ENCODE results near the gene MYCBP2.
"Not testable (repeated sequence)": the region's sequence is repeated elsewhere in the genome, so short reads cannot be mapped to it uniquely, and the experiment has no call there.

MYCBP2 gene

DNA sequence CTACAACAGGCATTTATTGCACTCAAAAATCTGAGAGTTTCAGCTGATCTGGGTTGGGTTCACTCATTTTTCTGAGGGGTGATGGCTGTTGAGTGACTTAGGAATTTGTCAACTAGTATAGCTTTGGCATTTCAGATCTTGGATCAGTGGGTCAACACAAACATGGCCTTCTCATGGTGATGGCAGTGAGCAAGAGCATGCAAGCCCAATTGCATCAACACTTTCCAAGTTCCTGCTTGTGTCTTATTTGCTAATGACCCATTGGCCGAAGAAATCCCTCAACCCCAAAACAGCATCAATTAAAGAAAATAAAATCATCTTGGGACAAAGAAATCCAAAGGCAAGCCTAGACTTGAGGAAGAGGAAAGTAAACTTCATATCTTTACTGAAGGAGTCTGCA is 23.9 kb upstream of the MYCBP2 start:
- Mint-ChIP-seq H3K4me3 (no peak overlapping the region), H3K36me3 (ENCODE audit: insufficient read depth) (no peaks in the 10 kb centered on the region), H3K4me1 (ENCODE audit: low read depth in 2 of 2) (peaks cover 3 to 15% of the 10 kb centered on the region in 2 donors), H3K27ac (no peak overlapping the region), H3K9me3 (no peaks in the 10 kb centered on the region), H3K27me3 (peaks cover 0 to 8% of the 10 kb centered on the region in 2 donors)
- ATAC-seq (replicated peaks) (no peak), DNase-seq (no peak)

DNA sequence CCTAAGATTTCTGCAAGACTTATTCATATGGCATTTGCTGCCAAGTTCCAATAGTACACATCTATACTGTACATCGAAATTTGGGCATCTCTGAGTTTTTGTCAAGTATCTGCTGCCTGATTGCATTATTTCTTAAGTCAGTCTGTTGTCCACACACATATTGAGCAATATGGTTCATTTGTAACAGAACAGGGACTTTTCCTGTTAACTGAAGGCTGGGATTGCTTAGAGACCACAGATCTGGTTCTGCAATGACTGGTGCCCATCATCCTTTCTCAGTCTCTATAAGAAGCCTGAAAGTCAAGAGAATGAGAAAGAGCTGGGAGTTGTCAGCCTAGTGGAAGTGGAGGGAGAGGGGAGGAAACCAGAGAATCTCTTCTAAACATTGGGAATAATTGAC is 22.5 kb upstream of the MYCBP2 start:
- no peaks in the 10 kb centered on the region for H3K9me3 Mint-ChIP-seq
- H3K4me1 Mint-ChIP-seq (ENCODE audit: low read depth in 2 of 2): peaks cover 7 to 19% of the 10 kb centered on the region in 2 donors
- no peak overlapping the region for H3K4me3 Mint-ChIP-seq
- ATAC-seq (replicated peaks): no peak
- peaks cover 0 to 8% of the 10 kb centered on the region in 2 donors for H3K27me3 Mint-ChIP-seq
- DNase-seq: no peak
- no peak overlapping the region for H3K27ac Mint-ChIP-seq
- no peaks in the 10 kb centered on the region for H3K36me3 Mint-ChIP-seq (ENCODE audit: insufficient read depth)

DNA sequence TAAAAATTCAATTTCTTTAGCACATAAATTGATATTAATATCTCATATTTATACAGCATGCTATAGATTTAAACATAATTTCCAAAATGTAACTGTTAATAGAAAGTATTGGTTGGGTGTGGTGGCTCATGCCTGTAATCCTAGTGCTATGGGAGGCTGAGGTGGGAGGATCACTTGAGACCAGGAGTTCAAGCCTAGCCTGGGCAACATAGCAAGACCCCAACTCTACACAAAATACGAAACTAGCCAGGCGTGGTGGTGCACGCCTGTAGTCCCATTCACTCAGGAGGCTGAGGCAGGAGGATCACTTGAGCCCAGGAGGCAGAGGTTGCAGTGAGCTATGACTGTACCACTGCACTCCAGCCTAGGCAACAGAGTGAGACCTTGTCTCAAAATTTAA is 20.5 kb upstream of the MYCBP2 start:
- not testable (repeated sequence) for H3K4me3 Mint-ChIP-seq; H3K27me3 Mint-ChIP-seq; H3K36me3 Mint-ChIP-seq (ENCODE audit: insufficient read depth); H3K9me3 Mint-ChIP-seq; DNase-seq; H3K27ac Mint-ChIP-seq; H3K4me1 Mint-ChIP-seq (ENCODE audit: low read depth in 2 of 2); ATAC-seq (replicated peaks)

DNA sequence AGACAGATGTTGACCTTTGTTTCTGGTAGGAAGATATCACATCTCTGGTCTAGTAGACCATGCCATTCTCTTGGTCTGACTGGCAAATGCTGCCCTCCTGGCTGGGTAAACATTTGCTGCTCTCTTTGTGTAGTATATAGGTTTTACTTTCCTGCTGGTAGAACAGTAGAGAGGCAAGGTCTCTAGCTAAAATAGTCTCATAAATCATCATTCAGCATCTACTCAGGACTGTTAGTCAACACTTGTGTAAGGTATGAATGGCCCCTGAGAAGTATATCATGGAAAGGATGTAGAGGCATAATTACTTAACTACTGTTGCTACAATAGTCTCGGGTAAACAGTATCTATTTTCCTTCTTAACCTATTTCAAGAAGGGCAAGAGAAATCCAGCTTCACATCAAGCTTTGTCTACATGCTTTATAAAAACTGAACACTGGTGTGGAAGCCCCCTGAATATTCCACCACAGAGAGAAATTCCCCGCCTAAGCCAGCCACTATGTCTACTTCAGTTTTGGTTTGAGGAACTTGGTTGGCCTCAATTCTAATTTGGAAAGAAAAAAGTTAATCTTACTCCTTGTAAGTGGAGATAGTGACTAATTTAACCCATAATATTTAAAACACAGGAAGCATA is 18.4 kb upstream of the MYCBP2 start:
- no peaks in the 10 kb centered on the region for H3K9me3 Mint-ChIP-seq
- DNase-seq (no peak), ATAC-seq (replicated peaks) (peak; percentile 87)
- H3K27me3 Mint-ChIP-seq: no peaks in the 10 kb centered on the region
- H3K4me3 Mint-ChIP-seq: peak overlapping the region; percentile 21 to 57
- peak overlapping the region; percentile 57 to 80 for H3K27ac Mint-ChIP-seq
- H3K36me3 Mint-ChIP-seq (ENCODE audit: insufficient read depth): no peaks in the 10 kb centered on the region
- H3K4me1 Mint-ChIP-seq (ENCODE audit: low read depth in 2 of 2): peaks cover 4 to 8% of the 10 kb centered on the region in 2 donors

DNA sequence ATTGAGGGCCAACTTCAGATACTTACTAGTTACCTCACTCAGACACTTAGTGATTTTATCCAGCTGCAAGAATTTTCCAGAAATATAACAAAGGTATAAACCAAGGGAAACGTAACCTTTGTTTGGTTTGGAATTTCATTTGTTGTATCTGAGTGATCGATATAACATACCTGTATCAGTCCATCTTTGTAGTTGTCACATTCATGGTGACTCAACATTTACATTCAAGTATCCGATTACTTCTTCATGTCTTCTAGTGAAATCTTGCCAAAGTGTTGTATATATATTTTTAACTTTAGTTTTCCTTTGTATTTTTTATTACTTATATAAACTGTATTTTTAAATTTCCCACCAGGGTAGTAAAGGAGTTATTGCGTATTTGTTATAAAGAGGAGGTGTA is 16.9 kb upstream of the MYCBP2 start:
- Mint-ChIP-seq H3K4me1 (ENCODE audit: low read depth in 2 of 2) (peaks cover 4 to 8% of the 10 kb centered on the region in 2 donors), H3K9me3 (no peaks in the 10 kb centered on the region), H3K36me3 (ENCODE audit: insufficient read depth) (no peaks in the 10 kb centered on the region), H3K27me3 (no peaks in the 10 kb centered on the region), H3K27ac (no peak overlapping the region), H3K4me3 (no peak overlapping the region)
- ATAC-seq (replicated peaks) (no peak), DNase-seq (no peak)

DNA sequence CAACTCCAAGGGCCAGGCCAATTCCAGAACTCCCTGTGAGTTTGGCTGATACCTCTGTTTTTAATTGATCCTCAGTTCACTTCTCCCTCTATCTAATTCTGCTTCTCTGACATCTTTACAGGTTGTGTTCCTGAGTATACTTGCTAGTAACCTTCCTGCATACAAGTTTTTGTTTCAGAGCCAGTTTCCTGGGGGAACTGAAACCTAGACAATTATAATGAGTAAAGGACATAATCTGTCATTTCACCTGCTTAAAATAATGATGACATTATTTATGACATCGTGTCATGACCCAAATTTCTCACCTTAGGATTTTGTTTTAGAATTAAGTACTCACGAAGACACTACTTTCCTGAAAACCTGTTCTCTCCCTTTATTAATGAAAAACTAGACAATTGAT is 12.5 kb upstream of the MYCBP2 start:
- H3K36me3 Mint-ChIP-seq (ENCODE audit: insufficient read depth): no peaks in the 10 kb centered on the region
- H3K4me3 Mint-ChIP-seq: no peak overlapping the region
- H3K9me3 Mint-ChIP-seq: no peaks in the 10 kb centered on the region
- ATAC-seq (replicated peaks) (peak; percentile 27), DNase-seq (no peak)
- H3K27me3 Mint-ChIP-seq: peaks cover 0 to 7% of the 10 kb centered on the region in 2 donors
- no peaks in the 10 kb centered on the region for H3K4me1 Mint-ChIP-seq (ENCODE audit: low read depth in 2 of 2)
- no peak overlapping the region for H3K27ac Mint-ChIP-seq

DNA sequence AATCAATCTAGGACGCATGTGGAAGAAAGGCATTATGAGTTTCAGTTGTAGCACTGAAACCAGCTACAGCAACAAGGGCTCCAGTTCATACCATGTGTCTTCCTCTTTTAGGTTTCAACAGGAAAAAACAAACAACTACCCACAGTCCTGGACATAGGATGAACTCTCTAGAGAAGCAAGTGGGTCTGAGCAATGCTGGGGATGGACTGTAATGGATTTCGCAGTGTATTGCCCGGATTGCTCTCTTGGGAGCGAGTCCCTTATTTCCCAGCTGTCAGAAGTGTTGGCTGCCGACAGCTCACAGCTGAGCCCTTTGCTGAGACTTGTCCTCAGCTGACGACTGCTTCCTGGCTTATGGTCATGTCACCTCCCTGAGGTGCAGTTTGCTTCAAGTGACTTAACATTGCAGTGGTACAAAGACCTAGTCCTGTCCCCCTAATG is 12.1 kb upstream of the MYCBP2 start:
- Mint-ChIP-seq H3K27me3 (peaks cover 0 to 7% of the 10 kb centered on the region in 2 donors), H3K9me3 (no peaks in the 10 kb centered on the region), H3K4me3 (no peak overlapping the region), H3K4me1 (ENCODE audit: low read depth in 2 of 2) (no peaks in the 10 kb centered on the region), H3K27ac (no peak overlapping the region), H3K36me3 (ENCODE audit: insufficient read depth) (no peaks in the 10 kb centered on the region)
- peak; percentile 16 for ATAC-seq (replicated peaks)
- DNase-seq: no peak

DNA sequence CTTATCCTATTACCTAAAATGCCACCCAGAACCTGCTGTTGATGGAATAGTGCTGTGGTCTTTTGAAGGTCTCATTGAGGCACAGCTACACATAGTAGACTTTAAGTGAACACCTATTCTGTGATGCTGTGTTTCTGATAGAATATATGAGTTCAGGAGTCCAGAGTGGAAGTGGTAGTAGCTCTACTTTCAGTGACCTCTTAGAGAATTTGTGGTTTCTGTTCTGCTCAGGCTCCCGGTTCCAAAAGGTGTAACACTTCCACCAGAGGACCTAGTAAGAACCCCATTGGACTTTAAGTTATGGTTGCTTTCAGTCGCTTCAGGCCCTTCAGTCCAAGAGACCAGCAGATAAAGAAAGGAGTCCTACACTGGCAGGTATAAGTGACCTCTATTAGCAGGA is 11.4 kb upstream of the MYCBP2 start:
- Mint-ChIP-seq H3K27ac (no peak overlapping the region), H3K9me3 (no peaks in the 10 kb centered on the region), H3K27me3 (peaks cover 0 to 7% of the 10 kb centered on the region in 2 donors), H3K36me3 (ENCODE audit: insufficient read depth) (no peaks in the 10 kb centered on the region), H3K4me1 (ENCODE audit: low read depth in 2 of 2) (no peaks in the 10 kb centered on the region), H3K4me3 (no peak overlapping the region)
- ATAC-seq (replicated peaks): no peak
- DNase-seq: no peak

DNA sequence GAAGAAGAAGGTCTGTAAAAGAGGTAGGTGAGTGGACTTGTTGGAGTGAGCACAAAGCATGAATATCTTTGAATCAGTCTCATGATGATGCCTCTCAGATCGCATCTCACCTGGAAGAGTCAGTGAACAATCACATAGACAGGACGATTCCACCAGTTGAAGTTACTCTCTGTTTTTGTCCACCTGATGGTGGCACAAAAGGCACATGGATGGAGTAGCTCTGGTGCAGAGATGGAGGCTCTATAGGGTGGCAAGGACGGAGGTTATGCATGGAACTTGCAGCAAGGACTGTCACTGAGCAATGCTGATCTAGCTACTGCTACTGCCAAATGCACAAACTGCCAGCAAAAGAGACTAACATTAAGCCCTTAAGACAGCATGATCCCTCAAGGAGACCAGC is 10.3 kb upstream of the MYCBP2 start:
- H3K27me3 Mint-ChIP-seq: peaks cover 0 to 7% of the 10 kb centered on the region in 2 donors
- H3K27ac Mint-ChIP-seq: no peak overlapping the region

DNA sequence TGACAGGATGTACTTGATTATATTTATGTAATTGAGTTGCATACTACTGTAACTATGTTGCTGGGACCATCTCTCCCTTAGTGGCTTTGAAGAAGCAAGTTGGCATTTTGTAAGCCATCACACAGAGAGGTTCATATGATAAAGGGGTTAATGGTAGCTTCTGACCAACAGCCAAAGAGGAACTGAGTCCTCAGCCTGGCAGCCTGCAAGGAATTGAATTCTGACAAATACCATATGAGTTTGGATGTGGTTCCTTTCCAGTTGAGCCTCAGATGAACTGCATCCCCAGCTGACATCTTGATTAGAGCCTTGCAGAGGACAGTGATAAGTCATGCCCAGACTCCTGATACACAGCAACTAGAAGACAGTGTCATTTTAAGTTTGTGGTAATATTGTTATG is 8.6 kb upstream of the MYCBP2 start:
- Mint-ChIP-seq H3K27me3 (peaks cover 0 to 7% of the 10 kb centered on the region in 2 donors), H3K36me3 (ENCODE audit: insufficient read depth) (peaks cover 4% of the 10 kb centered on the region), H3K4me3 (no peak overlapping the region), H3K27ac (no peak overlapping the region), H3K9me3 (no peaks in the 10 kb centered on the region), H3K4me1 (ENCODE audit: low read depth in 2 of 2) (peaks cover 3 to 5% of the 10 kb centered on the region in 2 donors)
- DNase-seq: no peak
- no peak for ATAC-seq (replicated peaks)

More for the DNA sequence above, 10.3 kb upstream of the MYCBP2 start:
- H3K36me3 Mint-ChIP-seq (ENCODE audit: insufficient read depth): no peaks in the 10 kb centered on the region
- no peak for ATAC-seq (replicated peaks)
- no peak for DNase-seq
- H3K4me3 Mint-ChIP-seq: no peak overlapping the region
- H3K9me3 Mint-ChIP-seq: no peaks in the 10 kb centered on the region
- H3K4me1 Mint-ChIP-seq (ENCODE audit: low read depth in 2 of 2): no peaks in the 10 kb centered on the region

DNA sequence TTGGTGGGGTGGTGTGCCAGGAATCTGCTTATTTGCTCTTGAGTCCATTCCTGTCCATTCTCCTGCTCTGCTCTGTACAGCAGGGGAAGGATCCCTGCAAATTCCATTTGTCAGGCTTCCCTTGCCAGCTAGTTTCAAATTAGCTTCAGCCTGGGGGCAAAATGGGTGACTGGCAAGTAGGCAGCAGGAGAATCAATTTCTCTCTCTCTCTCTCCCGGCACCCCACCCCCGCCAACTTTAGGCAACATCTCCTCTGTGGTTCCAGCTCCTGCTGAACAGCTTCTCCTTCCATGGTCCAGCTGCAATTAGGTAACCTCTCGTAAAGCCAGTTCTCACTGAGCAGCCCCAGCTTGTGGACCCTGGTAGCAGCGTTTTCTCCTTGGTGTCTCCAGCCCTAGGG is 6.7 kb upstream of the MYCBP2 start:
- no peak for ATAC-seq (replicated peaks)
- Mint-ChIP-seq H3K27me3 (peaks cover 0 to 7% of the 10 kb centered on the region in 2 donors), H3K27ac (no peak overlapping the region), H3K36me3 (ENCODE audit: insufficient read depth) (peaks cover 15% of the 10 kb centered on the region), H3K4me3 (no peak overlapping the region), H3K4me1 (ENCODE audit: low read depth in 2 of 2) (peaks cover 16 to 18% of the 10 kb centered on the region in 2 donors), H3K9me3 (no peaks in the 10 kb centered on the region)
- DNase-seq: no peak

DNA sequence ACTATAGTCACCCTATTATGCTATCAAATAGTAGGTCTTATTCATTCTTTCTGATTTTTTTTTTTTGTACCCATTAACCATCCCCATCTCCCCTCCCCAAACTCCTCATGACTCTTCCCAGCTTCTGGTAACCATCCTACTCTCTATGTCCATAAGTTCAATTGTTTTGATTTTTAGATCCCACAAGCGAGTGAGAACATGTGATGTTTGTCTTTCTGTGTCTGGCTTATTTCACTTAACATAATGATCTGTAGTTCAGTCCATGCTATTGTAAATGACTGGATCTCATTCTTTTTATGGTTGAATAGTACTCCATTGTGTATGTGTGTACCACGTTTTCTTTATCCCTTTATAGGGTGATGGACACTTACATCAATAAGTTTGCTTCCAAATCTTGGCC is 4.5 kb upstream of the MYCBP2 start:
- DNase-seq (no peak), ATAC-seq (replicated peaks) (no peak)
- Mint-ChIP-seq H3K4me1 (ENCODE audit: low read depth in 2 of 2) (peaks cover 20 to 26% of the 10 kb centered on the region in 2 donors), H3K27me3 (peaks cover 0 to 2% of the 10 kb centered on the region in 2 donors), H3K27ac (peak overlapping the region; percentile 2 to 24), H3K9me3 (no peaks in the 10 kb centered on the region), H3K36me3 (ENCODE audit: insufficient read depth) (peaks cover 24% of the 10 kb centered on the region), H3K4me3 (peak overlapping the region in 1 of 2 donors; percentile 10)

DNA sequence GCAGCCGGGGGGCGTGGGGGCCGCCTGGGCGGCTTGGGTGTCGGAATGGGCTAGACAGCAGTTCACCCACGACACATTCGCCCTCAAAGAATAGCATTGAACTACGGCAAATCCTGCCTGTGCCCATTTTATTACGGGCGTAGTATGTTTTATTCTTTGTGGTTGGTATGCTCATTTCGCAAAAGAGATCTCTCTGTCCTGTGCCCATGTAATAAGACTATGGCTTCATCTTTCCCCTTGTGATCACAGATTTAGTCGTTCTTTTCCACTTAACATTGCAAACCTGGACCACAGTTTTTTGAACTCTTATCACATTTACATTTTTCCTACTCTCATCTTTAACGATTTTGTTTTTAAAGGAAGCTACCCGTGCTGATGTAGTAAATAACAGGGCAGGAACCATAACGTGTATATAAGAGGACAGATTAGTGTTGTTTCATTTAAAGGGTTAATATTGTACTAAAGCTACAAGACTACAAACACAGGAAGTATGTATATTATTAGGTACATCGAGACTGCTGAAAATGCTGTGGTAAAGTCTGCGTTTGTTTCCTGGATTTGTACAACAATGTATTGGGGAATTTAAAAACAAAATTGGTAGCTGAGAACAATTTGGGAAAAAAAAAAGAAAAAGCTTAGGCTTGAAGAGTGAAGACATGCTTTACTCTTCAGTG is 3.2 kb upstream of the MYCBP2 start:
- ATAC-seq (replicated peaks) (no peak), DNase-seq (no peak)
- no peaks in the 10 kb centered on the region for H3K27me3 Mint-ChIP-seq

More for the DNA sequence above, 3.2 kb upstream of the MYCBP2 start:
- H3K27ac Mint-ChIP-seq: peak overlapping the region; percentile 90 to 94
- H3K4me3 Mint-ChIP-seq: peak overlapping the region; percentile 96 to 100
- peaks cover 28 to 35% of the 10 kb centered on the region in 2 donors for H3K4me1 Mint-ChIP-seq (ENCODE audit: low read depth in 2 of 2)
- H3K36me3 Mint-ChIP-seq (ENCODE audit: insufficient read depth): peaks cover 35% of the 10 kb centered on the region
- no peaks in the 10 kb centered on the region for H3K9me3 Mint-ChIP-seq

All from effector memory CD8-positive, alpha-beta T cell (primary cell).